GM10847 (cell line): ENCODE measurements around the gene OGA.

ENCODE experiments used
- POLR2A ChIP-seq: IDR thresholded peaks from 2 replicates; pipeline ENCODE4 v1.6.1; 2011; ENCODE audit not compliant: insufficient read length; ENCODE audit errors: extremely low read depth

OGA gene

DNA sequence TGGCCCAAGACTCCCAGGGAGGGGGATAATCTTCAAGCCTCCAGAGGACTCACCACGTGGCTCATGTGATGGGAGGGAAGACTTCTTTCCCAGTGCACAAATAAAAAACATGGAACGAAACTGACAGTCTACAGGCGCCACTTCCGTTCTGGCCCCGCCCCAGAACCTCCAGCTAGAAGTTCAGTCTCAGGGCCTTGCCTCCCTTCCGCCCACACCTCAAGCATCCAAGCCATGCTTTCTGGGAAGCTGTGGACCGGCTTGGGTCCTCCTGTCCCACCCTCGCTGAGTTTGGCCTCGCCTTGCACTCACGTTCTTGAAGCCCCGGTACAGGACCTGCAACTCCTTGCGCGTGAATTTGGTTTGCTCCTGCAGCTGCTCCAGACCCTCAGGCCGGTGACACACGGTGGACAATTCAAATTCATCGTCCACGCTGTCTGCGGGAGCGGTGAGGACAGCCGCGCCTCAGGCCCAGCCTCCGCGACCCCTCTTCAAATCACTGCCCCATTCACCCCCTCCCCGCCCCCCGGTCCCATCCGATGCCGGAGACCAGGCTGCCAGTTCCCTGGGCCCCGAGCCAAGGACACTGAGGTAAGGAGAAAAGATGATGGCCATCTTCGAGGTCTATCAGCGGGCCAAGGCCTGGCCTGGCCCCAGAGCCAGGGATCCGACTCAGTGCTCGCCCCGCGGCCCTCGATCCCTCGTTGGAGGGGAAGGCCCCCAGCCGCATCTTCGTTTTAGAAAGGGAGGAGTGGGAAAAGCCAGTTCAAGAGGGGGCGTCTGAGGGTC lies 10.7 kb upstream of the OGA start:
- no peak for TF ChIP-seq POLR2A

DNA sequence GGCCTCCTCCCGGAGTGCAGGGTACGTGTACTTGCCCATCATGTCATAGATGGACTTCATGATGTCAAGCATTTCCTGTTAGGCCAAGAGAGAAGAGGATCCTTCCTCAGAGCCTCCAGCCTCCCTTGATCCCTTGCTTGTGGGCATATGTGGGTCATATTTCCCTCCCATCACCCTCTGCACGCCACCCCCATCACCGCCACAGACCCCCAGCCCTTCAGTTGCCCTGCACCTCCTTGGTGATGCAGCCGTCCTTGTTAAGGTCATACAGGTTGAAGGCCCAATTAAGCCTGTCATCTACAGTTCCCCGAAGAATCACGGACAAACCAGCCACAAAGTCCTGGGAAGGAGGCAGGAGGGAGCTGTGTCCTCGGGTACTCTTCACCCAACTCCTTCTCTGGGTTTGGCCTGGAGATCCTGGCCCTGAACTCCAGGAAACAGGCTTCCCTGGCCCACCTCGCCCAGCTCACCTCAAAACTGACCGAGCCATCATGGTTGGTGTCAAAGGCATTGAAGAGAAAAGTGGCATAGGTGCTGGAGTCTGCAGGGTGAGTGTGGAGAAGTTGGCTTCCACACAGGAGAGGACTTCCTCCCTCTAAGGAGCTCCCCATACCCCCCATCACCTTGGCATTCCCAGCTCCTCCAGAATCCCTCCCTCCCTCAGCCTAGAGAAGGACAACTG lies 9.8 kb upstream of the OGA start:
- no peak for TF ChIP-seq POLR2A

DNA sequence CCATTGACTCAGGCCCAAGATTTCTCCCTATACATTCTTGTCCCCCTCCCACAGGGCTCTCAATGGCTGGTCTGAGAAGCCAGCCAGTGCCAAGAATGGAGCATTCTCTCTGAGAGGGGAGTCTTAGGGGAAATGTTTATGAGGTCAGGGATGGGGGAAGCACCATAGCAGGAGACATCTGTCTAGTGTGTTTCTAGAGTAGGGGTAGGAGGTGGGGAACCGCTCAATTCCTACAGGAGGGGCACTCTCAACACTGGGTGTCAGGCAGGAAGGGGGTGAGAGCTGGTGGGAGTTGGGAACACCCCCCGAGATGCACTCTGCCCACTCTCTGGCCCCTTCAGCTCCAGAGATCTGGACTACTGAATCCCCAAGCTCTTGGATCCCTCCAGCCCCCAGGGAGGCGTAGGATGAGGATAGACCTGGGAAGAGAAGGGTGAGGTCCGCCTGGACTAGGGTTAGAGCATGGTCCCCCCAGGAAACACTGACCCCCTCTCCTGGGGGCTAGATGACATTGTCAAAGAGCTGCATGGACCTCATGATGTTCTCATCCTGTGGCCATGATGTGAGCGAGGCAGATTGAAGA lies 8.7 kb upstream of the OGA start:
- TF ChIP-seq POLR2A, result no peak

DNA sequence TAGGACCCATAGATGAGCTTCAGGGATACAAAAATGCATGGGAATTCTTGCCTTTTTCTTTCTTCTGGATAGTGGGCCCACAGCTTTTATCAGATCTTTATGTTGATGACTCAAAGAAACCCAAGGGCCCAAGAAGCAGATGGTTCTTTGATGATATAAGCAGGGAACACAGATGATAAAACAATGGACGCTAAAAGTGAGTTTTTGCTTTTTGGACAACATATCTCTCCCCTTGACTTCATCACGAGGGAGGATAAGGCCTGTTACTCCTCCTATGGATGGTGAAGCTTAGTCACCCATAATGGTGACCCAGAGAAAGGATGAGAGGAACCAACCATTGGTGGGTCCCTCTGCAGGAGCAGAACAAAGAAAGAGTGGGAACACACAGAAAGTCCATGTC lies 6.5 kb upstream of the OGA start:
- TF ChIP-seq POLR2A, result no peak

DNA sequence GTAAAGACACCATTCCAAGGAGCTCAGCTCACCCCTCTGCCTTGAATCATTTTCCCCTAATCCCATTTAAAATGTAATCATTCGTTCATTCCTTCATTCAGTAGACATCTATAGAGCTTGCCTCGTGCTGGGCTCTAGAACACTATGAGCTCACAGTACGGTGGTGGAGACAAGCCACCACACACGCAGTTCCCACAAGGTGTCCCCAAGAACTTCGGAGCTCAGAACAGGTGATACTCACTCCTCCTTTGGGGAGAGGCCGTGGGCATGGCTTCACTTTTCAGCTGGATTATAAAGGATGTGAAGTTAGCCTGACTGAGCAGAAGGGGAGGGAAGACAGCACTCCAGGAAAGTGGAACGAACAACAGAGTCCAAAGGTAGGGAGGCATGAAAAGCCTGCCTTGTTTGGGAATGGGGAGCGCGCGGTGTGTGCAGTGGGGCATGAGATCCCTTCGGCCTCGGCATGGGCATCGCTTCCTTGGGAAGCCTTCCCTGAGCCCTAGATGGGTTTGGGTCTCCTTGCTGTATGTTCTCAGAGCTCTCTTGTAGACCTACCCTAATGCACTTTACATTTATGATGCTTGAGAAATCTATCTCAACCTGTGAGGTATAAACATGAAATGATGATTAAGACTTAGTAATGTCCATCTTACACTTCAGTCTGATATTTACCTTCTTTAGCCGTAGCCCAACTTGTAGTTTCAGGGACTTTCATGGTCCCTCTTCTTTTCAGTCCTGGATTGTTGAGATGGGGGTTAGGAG lies 809 bp upstream of the OGA start:
- no peak for TF ChIP-seq POLR2A

DNA sequence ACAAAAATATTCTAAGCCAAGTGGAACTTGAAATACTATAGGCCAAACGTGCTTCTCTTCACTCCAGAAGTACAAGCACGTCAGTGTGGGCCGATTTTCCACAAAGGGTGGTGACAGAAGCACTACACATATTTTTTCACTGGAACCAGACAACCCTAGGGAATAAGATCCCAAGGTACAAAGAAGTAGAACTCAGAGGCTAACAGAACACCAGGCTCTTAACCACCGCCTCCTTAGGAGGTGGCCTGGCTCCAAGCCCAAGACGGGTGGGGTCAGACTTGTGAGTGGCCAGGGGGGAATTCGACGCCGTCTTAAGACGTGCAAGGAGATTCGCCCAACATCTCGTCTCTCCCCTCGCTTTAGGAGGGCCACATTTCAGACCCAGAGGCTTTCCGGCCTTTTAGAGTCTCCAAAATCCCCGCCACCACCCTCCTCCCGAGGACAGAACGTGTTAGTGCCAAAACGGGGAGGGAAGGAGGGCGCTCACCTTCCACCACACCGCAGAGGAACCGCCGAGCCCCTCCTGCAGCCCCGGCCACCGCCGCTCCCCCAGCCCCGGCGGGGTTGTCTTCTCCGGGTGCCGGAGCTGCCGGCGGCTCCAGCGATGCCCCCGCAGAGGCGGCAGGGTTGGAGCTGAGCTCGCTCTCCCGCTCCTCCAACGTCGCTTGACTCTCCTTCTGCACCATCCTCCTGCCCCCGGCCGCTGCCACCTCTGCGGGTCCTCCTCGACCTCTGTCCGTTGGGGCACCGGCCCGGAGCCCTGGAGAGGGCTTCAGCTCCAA lies 716 bp downstream of the OGA start:
- TF ChIP-seq POLR2A, result no peak

DNA sequence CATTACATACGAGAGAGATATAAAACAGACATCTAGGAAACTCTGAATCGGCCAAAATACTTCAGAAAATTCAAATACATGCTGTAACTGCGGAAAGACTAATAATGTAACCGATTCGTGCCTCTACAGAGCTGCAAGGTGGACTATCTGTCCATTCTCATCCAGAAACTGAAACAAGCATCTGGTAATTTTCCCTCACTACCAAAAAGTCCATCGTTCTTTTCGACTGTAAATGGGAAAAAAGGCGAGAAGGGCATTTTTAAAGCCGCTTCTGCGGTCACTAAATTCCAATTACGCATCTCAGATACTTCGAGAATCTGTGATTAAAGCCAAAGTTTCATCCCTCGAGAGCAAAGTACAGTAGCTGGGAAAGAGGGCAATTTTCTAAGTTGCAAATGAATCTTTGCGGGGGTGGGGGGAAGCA lies 1.3 kb downstream of the OGA start:
- no peak for TF ChIP-seq POLR2A

DNA sequence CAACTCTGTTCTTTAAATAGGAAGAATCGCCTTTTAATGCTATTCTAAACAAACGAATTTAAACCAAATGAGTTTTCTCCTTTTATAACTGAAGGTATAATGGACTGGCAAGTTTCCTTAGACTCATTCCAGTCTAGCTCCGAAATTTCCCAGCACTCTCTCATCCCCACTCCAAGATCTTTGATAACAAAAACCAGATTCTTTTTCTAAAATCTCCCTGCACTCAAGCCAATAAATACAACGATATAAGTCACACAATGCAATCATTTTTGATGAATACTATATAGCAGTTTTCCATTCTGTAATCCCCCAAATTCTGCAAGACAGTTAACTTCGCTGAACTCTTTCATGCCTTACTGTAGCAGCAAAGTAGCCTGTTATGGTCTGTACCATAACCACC lies 1.9 kb downstream of the OGA start:
- no peak for TF ChIP-seq POLR2A

DNA sequence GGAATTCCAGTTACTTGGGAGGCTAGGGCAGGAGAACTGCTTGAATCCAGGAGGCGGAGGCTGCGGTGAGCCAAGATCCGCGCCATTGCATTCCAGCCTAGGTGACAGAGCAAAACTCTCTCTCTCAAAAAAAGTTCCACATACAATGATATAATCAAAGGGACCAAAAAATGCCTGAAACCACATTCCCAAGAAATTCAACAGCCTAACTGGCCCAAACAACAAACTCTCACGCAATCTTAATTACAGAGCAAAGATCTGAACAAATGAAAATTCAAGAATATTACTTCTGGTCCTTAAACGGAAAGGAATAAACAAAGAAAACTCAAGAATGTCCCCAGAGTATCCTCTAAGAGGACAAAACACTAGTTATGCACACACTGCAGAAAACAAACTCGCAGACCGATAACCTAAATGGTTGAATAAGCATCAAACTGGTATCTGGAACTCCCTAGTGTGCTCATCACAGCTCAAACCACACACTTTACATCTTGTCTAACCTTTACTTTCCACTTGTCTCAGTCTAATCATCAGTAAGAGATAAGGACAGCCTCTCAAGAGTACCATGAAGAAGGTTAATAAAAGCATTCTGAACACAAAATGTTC lies 3.7 kb downstream of the OGA start:
- no peak for TF ChIP-seq POLR2A

DNA sequence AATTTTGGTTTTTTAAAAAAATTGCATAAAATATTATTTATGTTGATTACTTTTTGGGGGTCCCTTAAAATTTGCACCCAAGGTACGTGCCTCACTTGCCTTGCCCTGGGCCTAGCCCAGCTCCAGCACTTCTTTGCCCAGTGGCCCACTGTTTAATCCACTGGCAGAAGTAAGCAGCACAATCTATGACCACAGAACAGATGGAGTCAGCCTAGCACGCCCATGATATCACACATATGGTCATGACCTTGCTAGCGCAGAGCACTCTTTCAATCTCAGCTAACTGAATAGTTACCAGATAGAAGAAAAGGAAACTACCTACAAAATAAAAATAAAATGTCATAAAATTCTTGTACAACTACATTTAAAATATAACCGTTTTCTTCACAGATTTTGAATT lies 5.6 kb downstream of the OGA start:
- no peak for TF ChIP-seq POLR2A

DNA sequence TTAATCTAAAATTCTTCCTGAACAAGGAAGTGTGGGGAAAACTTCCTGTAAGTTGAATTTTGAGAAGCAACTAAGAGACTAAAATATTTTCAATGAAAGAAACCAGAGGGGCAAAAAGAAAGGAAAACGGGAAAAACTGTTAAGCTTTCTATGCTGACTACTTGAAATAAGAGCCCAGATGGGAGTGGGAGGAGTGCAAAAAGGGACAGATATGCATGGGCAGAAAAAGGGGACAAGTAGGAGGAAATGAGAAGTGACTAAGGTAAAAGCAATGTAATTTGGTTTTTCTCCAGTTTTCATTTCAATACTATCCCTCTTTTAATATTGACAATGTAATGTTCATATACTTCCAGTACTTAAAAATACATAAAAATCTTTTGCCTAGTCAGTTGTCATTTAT lies 11.1 kb downstream of the OGA start:
- TF ChIP-seq POLR2A, result no peak

DNA sequence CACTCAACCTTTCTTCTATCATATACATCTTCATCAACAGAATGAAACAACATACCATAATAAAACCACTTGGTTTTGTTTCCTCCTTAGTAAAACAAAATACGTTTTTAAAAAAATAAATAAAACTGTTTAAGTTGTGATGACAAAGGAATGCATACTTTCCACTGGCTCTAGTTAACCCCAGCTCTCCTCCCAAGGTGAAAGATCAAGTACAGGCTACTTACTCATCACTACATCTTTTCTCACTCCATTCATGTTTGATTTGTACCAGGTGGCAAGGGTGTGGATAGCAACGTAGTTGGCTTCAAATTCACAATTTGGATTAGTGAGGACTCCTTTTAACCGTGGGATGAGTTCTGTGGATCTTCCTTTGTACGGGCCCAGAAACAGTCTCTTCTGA lies 14.7 kb downstream of the OGA start:
- no peak for TF ChIP-seq POLR2A

DNA sequence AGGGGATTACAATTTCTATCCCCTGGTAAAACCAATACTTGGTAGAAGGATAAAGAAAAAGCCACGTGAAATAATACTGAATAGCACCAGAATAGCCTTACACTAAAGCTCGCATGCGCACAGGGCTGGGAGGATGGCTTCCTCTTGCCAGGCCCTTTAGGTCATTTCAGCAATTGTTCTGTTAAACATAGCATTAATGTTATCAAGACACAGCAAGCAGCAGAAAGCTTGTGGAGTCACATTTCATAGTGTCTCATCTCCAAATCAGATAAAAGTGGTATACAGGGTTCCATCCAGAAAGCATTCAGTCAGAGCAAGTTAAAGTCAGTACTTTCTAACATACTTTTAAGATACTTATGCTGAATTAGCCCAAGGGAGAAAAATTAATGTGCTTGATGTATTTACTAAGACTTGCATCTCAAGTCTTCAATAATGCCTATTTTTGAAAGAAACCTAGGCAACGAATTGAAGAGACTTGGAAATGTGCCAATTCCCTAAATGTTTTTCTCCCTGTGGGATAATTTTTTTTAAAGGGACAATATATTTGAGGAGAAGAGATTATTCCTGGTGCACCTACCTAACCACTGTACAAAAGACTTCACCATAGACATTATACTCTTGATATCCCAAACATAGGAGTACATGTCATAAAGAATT lies 20.7 kb downstream of the OGA start:
- TF ChIP-seq POLR2A, result no peak

DNA sequence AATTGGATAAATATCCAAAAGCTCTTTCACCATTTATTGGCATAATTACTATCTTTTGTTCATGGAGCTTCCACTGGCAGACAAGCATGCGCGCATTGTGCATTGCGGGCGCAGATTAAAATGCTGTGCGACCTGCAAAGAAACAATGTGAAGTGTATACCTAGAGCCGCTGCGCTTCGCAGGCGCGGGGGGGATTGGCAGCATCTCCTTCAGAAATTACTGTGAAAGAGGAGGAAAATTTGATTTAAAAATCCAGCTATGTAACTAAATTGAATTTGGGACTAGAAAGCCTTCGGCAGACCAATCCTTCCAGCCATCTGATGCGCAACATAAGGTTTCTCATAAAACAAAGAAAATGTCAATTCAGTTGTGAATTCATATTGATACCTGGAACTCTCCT lies 24.7 kb downstream of the OGA start:
- TF ChIP-seq POLR2A, result no peak

DNA sequence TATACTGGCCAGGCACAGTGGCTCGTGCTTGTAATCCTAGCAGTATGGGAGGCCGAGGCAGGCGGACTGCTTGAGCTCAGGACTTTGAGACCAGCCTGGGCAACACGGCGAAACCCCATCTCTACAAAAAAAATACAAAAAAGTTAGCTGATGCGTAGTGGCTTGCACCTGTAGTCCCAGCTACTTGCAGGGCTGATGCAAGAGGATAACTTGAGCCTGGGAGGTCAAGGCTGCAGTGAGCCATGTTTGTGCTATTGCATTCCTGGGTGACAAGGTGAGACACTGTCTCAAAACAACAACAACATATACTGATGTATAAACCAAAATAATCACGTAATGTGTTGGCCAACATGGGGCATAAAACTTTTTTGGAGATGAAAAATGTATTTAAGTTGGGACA lies 28.6 kb downstream of the OGA start:
- TF ChIP-seq POLR2A, result no peak

DNA sequence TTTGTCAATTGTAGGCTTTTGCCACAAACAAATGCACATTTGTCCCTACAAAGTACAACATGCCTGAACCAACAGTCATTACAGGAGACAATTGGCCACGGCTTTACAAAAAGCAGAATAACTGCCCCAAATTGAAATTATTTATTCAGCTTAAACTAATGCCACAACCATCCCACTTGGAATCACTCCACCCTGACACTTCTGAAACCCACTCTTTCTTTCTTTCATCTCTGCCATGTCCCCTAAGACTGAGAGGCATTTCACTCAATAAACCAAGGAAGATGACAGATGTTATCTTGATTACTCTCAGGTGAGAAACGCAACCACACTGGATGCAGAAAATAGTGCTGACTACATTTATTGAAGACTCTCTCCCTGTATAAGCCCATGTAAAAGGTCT lies 32.4 kb downstream of the OGA start:
- no peak for TF ChIP-seq POLR2A
